ENCODE measurements around the gene MIDN. TPM values are rescaled to one million over a fixed set of nuclear protein-coding genes. Genes with fewer than 3 reads are reported as not detected.
A peak's percentile ranks its signal among the peaks of the same experiment; 100 is the strongest.

Gene MIDN
- total and polyA plus RNA-seq, 10 of the 15 experiments (the other 5 are each of a cell fraction or from before 2014, with no cell fraction given) = 0.38 to 51.5 (median 7.2) TPM

DNA sequence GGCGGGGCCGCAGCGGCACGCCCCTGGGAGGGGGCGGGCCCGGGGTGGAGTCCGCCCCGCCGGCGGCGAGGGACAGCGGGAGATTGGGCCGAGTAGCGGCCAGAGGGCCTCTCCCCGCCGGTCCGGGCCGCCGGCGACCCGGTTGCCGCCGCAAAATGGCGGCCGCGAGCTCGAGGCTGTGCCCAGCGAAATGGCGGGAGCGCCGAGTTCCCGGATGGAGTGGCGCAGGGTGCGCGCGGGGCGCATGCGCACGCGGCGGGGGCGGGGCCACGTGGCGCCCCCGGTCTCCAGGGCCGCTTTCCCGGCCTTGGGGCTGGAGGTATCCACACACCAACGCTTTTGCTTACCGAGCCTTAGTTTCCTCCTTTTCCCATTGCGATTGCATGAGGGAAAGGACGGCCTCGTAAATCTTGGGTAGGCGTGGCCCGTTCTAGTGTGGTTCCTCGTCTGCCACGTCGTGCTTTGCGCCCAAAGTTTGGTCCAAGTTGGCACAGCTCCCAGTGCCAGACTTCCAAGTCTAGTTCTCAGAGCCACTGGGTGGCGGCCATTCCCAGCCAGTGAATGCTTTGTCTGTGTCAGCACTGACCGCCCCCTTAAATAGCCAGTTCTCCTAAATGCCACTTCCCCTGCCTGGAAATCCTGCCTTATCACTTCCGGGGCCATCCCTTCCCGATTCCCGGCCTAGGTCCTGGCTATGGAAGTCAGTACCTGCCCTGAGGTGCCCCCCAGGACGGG lies 21.3 kb downstream of the MIDN start (continued):
- peak; percentile 48 for TF ChIP-seq NR2F1 (conservative IDR thresholded peaks at IDR 0.05)
- TF ChIP-seq, protein P1, sequence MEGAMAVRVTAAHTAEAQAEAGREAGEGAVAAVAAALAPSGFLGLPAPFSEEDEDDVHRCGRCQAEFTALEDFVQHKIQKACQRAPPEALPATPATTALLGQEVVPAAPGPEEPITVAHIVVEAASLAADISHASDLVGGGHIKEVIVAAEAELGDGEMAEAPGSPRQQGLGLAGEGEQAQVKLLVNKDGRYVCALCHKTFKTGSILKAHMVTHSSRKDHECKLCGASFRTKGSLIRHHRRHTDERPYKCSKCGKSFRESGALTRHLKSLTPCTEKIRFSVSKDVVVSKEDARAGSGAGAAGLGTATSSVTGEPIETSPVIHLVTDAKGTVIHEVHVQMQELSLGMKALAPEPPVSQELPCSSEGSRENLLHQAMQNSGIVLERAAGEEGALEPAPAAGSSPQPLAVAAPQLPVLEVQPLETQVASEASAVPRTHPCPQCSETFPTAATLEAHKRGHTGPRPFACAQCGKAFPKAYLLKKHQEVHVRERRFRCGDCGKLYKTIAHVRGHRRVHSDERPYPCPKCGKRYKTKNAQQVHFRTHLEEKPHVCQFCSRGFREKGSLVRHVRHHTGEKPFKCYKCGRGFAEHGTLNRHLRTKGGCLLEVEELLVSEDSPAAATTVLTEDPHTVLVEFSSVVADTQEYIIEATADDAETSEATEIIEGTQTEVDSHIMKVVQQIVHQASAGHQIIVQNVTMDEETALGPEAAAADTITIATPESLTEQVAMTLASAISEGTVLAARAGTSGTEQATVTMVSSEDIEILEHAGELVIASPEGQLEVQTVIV (IDR thresholded peaks at IDR 0.05; ENCODE audit: borderline replicate concordance, partially characterized antibody) = no peak
- TF ChIP-seq EGR1 (IDR thresholded peaks at IDR 0.05; ENCODE audit: borderline replicate concordance in 1 of 2, low read depth in 2 of 2, low read length in 2 of 2) = peak in 1 of 2 experiments; percentile 76; a peak in 2 of 3 replicates
- TF ChIP-seq NFYB (IDR thresholded peaks at IDR 0.05; ENCODE audit: insufficient read depth, low read depth, low read length) = no peak
- TF ChIP-seq POU2F2 (IDR thresholded peaks at IDR 0.05; ENCODE audit: borderline replicate concordance, low read depth, low read length) = peak; percentile 18; the same call in 2 of the 3 replicates
- TF ChIP-seq JUND (IDR thresholded peaks at IDR 0.05; ENCODE audit: low read depth, low read length) = 0 out of 2 replicates have a peak, but pooled peaks have one; percentile 40
- no peak for TF ChIP-seq STAT3 (IDR thresholded peaks at IDR 0.05; ENCODE audit: low read depth, low read length)
- peak; percentile 94 for TF ChIP-seq SMARCA5 (IDR thresholded peaks at IDR 0.05)
- TF ChIP-seq, protein P2, sequence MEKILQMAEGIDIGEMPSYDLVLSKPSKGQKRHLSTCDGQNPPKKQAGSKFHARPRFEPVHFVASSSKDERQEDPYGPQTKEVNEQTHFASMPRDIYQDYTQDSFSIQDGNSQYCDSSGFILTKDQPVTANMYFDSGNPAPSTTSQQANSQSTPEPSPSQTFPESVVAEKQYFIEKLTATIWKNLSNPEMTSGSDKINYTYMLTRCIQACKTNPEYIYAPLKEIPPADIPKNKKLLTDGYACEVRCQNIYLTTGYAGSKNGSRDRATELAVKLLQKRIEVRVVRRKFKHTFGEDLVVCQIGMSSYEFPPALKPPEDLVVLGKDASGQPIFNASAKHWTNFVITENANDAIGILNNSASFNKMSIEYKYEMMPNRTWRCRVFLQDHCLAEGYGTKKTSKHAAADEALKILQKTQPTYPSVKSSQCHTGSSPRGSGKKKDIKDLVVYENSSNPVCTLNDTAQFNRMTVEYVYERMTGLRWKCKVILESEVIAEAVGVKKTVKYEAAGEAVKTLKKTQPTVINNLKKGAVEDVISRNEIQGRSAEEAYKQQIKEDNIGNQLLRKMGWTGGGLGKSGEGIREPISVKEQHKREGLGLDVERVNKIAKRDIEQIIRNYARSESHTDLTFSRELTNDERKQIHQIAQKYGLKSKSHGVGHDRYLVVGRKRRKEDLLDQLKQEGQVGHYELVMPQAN (conservative IDR thresholded peaks at IDR 0.05) = peak; percentile 79
- peak; percentile 97 for TF ChIP-seq POLR2A (IDR thresholded peaks at IDR 0.05; ENCODE audit: low read depth, low read length)
- TF ChIP-seq SUPT20H (IDR thresholded peaks at IDR 0.05; ENCODE audit: borderline replicate concordance, control insufficient read depth, low read depth, low read length) = no peak
- no peak for TF ChIP-seq RFX5 (IDR thresholded peaks at IDR 0.05; ENCODE audit: low read depth, low read length)
- TF ChIP-seq MEF2A (IDR thresholded peaks at IDR 0.05; ENCODE audit: insufficient read depth, low read depth, low read length) = no peak
- TF ChIP-seq, protein P3, sequence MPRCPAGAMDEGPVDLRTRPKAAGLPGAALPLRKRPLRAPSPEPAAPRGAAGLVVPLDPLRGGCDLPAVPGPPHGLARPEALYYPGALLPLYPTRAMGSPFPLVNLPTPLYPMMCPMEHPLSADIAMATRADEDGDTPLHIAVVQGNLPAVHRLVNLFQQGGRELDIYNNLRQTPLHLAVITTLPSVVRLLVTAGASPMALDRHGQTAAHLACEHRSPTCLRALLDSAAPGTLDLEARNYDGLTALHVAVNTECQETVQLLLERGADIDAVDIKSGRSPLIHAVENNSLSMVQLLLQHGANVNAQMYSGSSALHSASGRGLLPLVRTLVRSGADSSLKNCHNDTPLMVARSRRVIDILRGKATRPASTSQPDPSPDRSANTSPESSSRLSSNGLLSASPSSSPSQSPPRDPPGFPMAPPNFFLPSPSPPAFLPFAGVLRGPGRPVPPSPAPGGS (IDR thresholded peaks at IDR 0.05; ENCODE audit: borderline replicate concordance, insufficient read depth, low read depth, low read length, poor library complexity, severe bottlenecking) = no peak
- 0 out of 2 replicates have a peak, but pooled peaks have one; percentile 72 for TF ChIP-seq STAT1 (conservative IDR thresholded peaks at IDR 0.05)
- TF ChIP-seq NR2C1 (IDR thresholded peaks at IDR 0.05) = peak; percentile 81
- TF ChIP-seq BMI1 (IDR thresholded peaks at IDR 0.05; ENCODE audit: borderline replicate concordance) = no peak
- TF ChIP-seq HDGF (IDR thresholded peaks at IDR 0.05) = no peak
- TF ChIP-seq EP300 (IDR thresholded peaks at IDR 0.05; ENCODE audit: borderline replicate concordance in 1 of 2, control insufficient read depth in 1 of 2, low read depth in 2 of 2, low read length in 2 of 2) = no peak
- no peak for TF ChIP-seq NR2C2 (IDR thresholded peaks at IDR 0.05; ENCODE audit: borderline replicate concordance, control insufficient read depth, insufficient read length, low read depth)
- TF ChIP-seq BCL11A (IDR thresholded peaks at IDR 0.05; ENCODE audit: low read depth, low read length) = peak; percentile 1; the same call in 1 of the 2 replicates

All from GM12878 (cell line).